Gastrocnemius medialis (tissue), 4 donors: ENCODE data around the gene REN. TPM values are rescaled to one million over a fixed set of nuclear protein-coding genes. Genes with fewer than 3 reads are reported as not detected.

Experiments
- ATAC-seq, 2 donors: fragments of 150-250 bp; one replicate each; pipeline ENCODE4 v1.9.1; 2016
- DNase-seq, 2 donors: peaks; one replicate each; pipeline ENCODE4 v3.0.0-alpha.2; 2019
- H3K27ac ChIP-seq, 4 donors: fragments of 200-600 bp; sonication (generic); 1 replicate in 1 of 4; 2 replicates in 3 of 4; pipeline ENCODE4 v1.5.1; 2016 to 2018; ENCODE audit warnings: mild to moderate bottlenecking in 2 of 4, moderate library complexity in 1 of 4
- H3K27me3 ChIP-seq, 3 donors: fragments of 200-600 bp; sonication (generic) in 2 of 3; 1 replicate in 1 of 3; 2 replicates in 2 of 3; pipeline versions ENCODE4 v1.5.1 to v1.6.0; 2016 to 2019; ENCODE audit warnings: mild to moderate bottlenecking in 1 of 3, moderate library complexity in 1 of 3
- H3K36me3 ChIP-seq, 2 donors: fragments of 200-600 bp; sonication (generic) in 1 of 2; one replicate each; pipeline ENCODE4 v1.5.1; 2017 to 2018
- H3K4me1 ChIP-seq, 2 donors: fragments of 200-600 bp; sonication (generic) in 1 of 2; one replicate each; pipeline ENCODE4 v1.5.1; 2016 to 2017; ENCODE audit warnings: mild to moderate bottlenecking in 2 of 2
- H3K4me3 ChIP-seq, 4 donors: fragments of 200-600 bp; sonication (generic) in 3 of 4; 1 replicate in 1 of 4; 2 replicates in 3 of 4; pipeline ENCODE4 v1.5.1; 2016 to 2019; ENCODE audit warnings: mild to moderate bottlenecking in 2 of 4
- H3K9me3 ChIP-seq, 3 donors: fragments of 200-600 bp; sonication (generic) in 2 of 3; 1 replicate in 1 of 3; 2 replicates in 2 of 3; pipeline ENCODE4 v1.5.1; 2016 to 2019
- POLR2A ChIP-seq, 2 donors: fragments of 450-650 bp; IDR thresholded peaks; one replicate each; pipeline ENCODE4 v1.6.1; 2017; ENCODE audit warnings: antibody characterized with exemption in 2 of 2, mild to moderate bottlenecking in 2 of 2, moderate library complexity in 2 of 2
- in situ Hi-C, 4 donors: fragments of 200-750 bp; cut with MboI; loops; one replicate each; pipeline versions ENCODE4 v1.15.0 to v1.8.0; 2017; ENCODE audit warnings: low sequenced_read_pairs in 4 of 4
- intact Hi-C: fragments of 100-400 bp; cut with DNase I; formaldehyde crosslinking; loops from one replicate; pipeline ENCODE4 v1.15.1; 2023; ENCODE audit warnings: low total_unique reads
- total RNA-seq, 4 donors: library from RNA; depleted of rRNA; stranded (reverse); fragments of >200 nt; gene quantifications; one replicate each; pipeline versions ENCODE4 v1.1.0 to v1.2.3, GENCODE V29; 2016
- TF ChIP-seq, protein P1 (sequence below), 5 experiments: fragments of 450-650 bp in 3 of 5; fragments of 200-600 bp in 2 of 5; sonication (generic) in 2 of 5; IDR thresholded peaks in 4 of 5; conservative IDR thresholded peaks in 1 of 5; 1 replicate in 4 of 5; 2 replicates in 1 of 5; pipeline ENCODE4 v1.5.1; 2016 to 2019; ENCODE audit warnings: antibody characterized with exemption in 5 of 5, mild to moderate bottlenecking in 3 of 5, moderate library complexity in 3 of 5

REN gene
- total RNA-seq, 4 donors from 2014 or later, result 0.22 TPM; not detected in 3

DNA sequence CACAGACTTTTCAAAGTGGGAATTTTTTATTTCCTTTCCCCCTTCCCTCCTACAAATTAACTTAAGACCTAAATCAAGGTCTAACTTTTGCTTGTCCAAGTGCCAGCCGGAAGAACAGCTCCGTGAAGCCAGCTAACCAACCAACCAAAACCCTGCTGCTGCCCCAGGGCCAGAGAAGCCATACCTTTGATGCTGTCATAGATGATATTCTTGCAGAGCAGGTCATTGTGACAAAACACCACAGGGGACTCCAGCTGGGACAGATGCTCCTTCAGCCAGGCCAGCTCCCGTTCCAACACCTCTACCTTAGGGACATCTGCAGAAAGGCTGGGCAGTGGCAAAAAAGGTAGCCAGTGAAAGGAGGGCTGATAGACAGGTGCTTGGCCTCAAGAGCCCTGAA is 25.0 kb downstream of the REN start:
- no peaks in the 10 kb centered on the region for H3K9me3 ChIP-seq
- no peak for DNase-seq
- H3K4me1 ChIP-seq, result no peaks in the 10 kb centered on the region
- H3K36me3 ChIP-seq, result no peaks in the 10 kb centered on the region
- intact Hi-C loops, result no loop called here
- H3K27me3 ChIP-seq, result no peaks in the 10 kb centered on the region
- no peak for TF ChIP-seq POLR2A (IDR thresholded peaks at IDR 0.05)
- TF ChIP-seq, protein P1, sequence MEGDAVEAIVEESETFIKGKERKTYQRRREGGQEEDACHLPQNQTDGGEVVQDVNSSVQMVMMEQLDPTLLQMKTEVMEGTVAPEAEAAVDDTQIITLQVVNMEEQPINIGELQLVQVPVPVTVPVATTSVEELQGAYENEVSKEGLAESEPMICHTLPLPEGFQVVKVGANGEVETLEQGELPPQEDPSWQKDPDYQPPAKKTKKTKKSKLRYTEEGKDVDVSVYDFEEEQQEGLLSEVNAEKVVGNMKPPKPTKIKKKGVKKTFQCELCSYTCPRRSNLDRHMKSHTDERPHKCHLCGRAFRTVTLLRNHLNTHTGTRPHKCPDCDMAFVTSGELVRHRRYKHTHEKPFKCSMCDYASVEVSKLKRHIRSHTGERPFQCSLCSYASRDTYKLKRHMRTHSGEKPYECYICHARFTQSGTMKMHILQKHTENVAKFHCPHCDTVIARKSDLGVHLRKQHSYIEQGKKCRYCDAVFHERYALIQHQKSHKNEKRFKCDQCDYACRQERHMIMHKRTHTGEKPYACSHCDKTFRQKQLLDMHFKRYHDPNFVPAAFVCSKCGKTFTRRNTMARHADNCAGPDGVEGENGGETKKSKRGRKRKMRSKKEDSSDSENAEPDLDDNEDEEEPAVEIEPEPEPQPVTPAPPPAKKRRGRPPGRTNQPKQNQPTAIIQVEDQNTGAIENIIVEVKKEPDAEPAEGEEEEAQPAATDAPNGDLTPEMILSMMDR (IDR thresholded peaks at IDR 0.05 in 4 of 5, conservative IDR thresholded peaks at IDR 0.05 in 1 of 5), result no peak
- no peak for ATAC-seq
- H3K27ac ChIP-seq, result no peak overlapping the region
- H3K4me3 ChIP-seq, result no peak overlapping the region
- in situ Hi-C loops, result no loop called here

DNA sequence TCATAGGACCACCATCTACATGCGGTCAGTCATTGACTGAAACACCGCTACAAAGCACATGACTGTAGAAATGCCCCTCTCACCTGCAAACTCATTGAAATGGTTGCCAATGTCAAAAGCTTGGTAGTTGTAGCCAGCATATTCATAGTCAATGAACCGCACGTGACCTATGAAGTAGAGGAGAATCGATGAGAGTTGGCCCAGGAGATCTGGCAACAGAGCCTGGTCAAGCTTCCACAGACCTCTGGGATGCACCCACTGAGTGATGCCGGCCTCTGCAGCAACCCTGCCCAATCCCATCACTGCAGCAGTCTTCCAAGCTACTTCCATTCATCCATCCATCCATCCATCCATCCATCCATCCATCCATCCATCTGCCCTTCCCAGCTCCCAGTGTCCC is 26.2 kb downstream of the REN start:
- ATAC-seq (no peak), DNase-seq (no peak)
- Histone ChIP-seq H3K9me3 (no peaks in the 10 kb centered on the region), H3K4me1 (no peaks in the 10 kb centered on the region), H3K27ac (no peak overlapping the region), H3K4me3 (no peak overlapping the region), H3K36me3 (no peaks in the 10 kb centered on the region), H3K27me3 (no peaks in the 10 kb centered on the region)
- TF ChIP-seq, protein P1 (IDR thresholded peaks at IDR 0.05 in 4 of 5, conservative IDR thresholded peaks at IDR 0.05 in 1 of 5), result no peak
- no peak for TF ChIP-seq POLR2A (IDR thresholded peaks at IDR 0.05)
- intact Hi-C loops, result no loop called here
- in situ Hi-C loops, result loop anchor here in 1 of 4 donors (10.0 kb wide), 1 partner anchor 65 kb away; the partner anchor contains the start of gene SOX13

DNA sequence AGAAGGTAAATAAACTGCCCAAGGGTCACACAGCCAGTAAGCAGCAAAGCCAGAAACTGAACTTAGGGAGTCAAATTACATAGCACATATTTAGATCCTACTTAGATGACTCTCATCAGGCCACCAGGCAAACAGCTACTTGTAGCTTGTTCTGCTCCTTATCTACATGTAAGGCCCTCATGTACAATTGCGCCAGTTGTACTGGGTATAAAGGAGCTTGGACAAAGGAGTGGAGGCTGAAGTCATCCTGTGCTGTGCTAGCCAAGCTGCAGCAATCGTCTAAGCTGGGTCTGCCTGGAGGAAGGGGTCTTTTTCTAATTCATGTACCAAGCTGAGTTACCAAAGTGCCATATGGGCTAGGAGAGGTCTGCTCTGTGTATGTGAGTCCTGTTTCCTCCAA is 27.0 kb downstream of the REN start:
- intact Hi-C loops (no loop called here), in situ Hi-C loops (loop anchor here in 1 of 4 donors (10.0 kb wide), 1 partner anchor 64 kb away; the partner anchor contains the start of gene SOX13)
- no peak overlapping the region for H3K4me3 ChIP-seq
- DNase-seq (no peak), ATAC-seq (no peak)
- no peak overlapping the region for H3K27ac ChIP-seq
- TF ChIP-seq POLR2A (IDR thresholded peaks at IDR 0.05), result no peak
- TF ChIP-seq, protein P1 (IDR thresholded peaks at IDR 0.05 in 4 of 5, conservative IDR thresholded peaks at IDR 0.05 in 1 of 5), result no peak
- H3K36me3 ChIP-seq, result no peaks in the 10 kb centered on the region
- no peaks in the 10 kb centered on the region for H3K27me3 ChIP-seq
- H3K9me3 ChIP-seq, result no peaks in the 10 kb centered on the region
- no peaks in the 10 kb centered on the region for H3K4me1 ChIP-seq

DNA sequence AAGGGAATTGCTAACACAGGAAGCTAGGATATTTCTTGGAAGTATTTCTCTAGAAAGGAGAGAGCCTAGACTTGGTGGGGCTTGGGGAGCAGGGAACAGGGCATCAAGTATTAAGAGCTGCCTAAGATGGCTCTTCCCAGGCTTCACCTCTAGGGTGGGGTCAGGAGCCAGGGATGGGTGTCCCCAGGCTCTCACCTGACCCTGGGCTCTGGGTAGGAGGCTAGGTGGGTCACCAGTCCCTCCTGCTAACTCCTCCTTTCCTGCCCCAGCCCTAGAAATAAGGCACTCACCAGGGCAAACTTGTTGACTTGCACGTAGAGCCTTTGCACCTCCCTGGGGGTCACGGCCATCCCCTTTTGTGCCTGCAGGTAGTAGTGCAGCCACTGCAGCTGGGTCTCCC is 29.3 kb downstream of the REN start:
- H3K36me3 ChIP-seq, result no peaks in the 10 kb centered on the region
- no peaks in the 10 kb centered on the region for H3K27me3 ChIP-seq
- H3K4me3 ChIP-seq, result no peak overlapping the region
- in situ Hi-C loops, result loop anchor here in 1 of 4 donors (10.0 kb wide), 1 partner anchor 62 kb away; the partner anchor contains the start of gene SOX13
- H3K4me1 ChIP-seq, result no peaks in the 10 kb centered on the region
- TF ChIP-seq POLR2A (IDR thresholded peaks at IDR 0.05), result no peak
- TF ChIP-seq, protein P1 (IDR thresholded peaks at IDR 0.05 in 4 of 5, conservative IDR thresholded peaks at IDR 0.05 in 1 of 5), result no peak
- no peaks in the 10 kb centered on the region for H3K9me3 ChIP-seq
- intact Hi-C loops, result no loop called here
- no peak overlapping the region for H3K27ac ChIP-seq
- ATAC-seq, result no peak
- DNase-seq, result no peak

DNA sequence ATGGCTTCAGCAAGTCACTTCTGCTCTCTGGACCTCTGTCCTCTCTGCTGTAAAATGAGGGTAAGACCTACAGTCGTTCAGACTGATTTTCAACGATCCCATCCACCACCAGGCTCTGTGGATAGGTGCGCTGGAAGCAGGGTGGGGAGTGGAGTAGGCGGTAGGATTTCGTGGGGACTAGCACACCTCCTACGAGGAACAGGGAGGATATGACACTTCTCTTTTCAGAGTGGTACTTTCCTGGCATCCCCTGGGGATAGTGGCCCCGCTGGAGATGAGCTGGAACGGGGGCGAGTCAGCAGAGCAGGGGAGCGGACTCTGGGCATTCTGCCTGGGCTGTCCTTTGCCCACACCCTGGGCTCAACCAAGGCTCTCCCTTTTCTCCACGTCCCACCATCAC is 32.0 kb downstream of the REN start:
- no peak for DNase-seq
- Histone ChIP-seq H3K4me3 (no peak overlapping the region), H3K9me3 (no peaks in the 10 kb centered on the region), H3K4me1 (peaks cover 6 to 10% of the 10 kb centered on the region in 2 donors), H3K36me3 (no peaks in the 10 kb centered on the region), H3K27me3 (no peaks in the 10 kb centered on the region), H3K27ac (no peak overlapping the region)
- no peak for ATAC-seq
- in situ Hi-C loops, result loop anchor here in 1 of 4 donors (10.0 kb wide), 1 partner anchor 59 kb away; the partner anchor contains the start of gene SOX13
- intact Hi-C loops, result no loop called here
- no peak for TF ChIP-seq POLR2A (IDR thresholded peaks at IDR 0.05)
- TF ChIP-seq, protein P1 (IDR thresholded peaks at IDR 0.05 in 4 of 5, conservative IDR thresholded peaks at IDR 0.05 in 1 of 5), result no peak
